GM19240 (cell line): ENCODE data around the gene LYSET.
"Not testable (repeated sequence)": the region's sequence is repeated elsewhere in the genome, so short reads cannot be mapped to it uniquely, and the experiment has no call there.

Experiments used
- DNase-seq: peaks from one replicate; pipeline ENCODE4 v3.0.0; 2011; ENCODE audit warnings: low spot score; ENCODE audit not compliant: insufficient read length

The LYSET gene, protein sequence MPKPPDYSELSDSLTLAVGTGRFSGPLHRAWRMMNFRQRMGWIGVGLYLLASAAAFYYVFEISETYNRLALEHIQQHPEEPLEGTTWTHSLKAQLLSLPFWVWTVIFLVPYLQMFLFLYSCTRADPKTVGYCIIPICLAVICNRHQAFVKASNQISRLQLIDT

DNA sequence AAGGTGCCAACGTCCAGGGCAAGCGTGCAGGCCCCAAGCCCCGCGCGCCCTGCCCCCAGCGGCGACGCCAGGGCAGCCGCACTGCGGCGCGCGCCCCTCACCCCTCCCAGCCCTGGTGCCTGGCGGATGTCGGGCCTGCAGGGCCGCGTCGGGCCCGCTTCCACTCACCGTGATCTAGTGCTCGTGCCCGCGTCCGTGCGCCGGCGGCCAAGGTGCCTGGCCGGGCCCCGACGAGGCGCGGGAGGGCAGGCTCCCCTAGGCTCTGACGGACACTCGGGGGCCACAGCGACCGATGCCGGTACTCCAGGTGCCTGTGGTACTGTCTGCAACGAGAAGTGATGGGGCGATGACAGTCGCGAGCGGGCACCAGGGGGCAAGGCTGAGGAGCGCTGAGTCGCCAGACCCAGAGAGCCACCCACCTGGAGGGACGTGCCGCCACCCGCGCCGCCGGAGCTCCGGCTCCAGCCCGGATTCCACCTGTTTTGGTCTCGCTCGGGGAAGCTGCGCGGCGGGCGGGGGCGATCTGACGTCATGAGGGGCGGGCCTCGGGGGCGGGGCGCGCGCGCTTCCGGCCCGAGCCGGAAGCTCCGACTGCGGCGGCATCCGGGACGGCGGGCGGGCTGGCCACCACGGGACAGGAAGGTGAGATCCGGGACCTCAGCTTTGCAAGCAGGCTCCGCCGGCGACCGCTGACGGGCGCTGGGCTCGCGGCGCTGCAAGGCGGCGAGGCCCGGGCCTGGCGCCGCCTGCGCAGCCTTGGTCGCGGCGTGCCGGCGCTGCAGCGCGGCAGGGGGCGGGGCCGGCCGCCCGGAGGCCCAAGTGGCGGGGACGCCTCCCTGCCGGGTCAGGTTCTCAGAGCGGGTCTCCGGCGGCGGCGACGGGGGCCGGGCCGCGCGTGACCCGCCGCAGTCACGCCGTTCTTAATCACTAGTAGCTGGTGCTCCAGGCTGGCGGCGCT is at the start of gene LYSET, which contains the start of gene MOAP1:
LYSET (plus strand) TSS at position 927 of the 958 bp plus-strand sequence. CDS start 89 bp downstream, outside the sequence.
MOAP1 (minus strand) TSS at position 507 of the 958 bp plus-strand sequence. CDS start 655 bp downstream, outside the sequence.
- DNase-seq, result peak; percentile 73

DNA sequence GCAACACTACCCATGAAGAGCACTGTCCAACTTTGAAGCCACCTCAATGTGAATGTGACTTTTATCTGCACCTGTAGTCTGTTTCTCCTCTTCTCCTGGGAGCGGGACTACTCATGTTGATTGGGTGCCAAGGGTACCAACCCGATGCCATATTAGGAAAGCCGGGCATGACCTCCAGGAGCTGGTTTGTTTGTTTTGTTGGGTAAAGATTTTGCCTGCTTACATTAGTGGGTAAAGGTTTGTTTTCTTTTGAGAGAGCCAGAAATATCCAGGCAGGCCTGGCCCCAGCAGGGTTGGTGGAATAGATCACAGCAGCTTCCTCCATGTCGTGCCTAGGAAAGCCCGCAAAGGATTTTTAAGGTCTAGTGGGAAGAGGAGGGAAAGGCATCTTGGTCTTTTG is 49.7 kb upstream of the LYSET start:
- DNase-seq, result no peak

DNA sequence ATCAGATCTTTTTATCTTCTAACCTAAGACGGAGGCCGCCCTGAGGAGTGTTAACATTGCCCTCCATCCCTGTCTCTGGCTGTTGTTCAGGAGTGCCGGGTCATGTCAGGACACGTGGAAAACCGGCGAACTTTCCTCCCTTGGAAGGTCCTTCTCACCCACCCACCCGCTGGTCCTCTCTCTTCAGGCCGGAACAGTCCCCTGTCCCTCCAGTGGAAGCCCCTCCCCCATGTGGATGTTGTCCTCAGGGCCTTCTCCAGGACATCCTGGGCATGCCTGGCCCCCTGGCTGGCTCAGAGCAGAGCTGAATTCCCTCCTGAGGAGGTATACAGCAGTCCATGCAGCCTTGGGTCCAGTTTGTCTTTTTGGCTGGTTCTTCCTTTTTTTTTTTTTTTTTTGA is 49.1 kb upstream of the LYSET start:
- no peak for DNase-seq

DNA sequence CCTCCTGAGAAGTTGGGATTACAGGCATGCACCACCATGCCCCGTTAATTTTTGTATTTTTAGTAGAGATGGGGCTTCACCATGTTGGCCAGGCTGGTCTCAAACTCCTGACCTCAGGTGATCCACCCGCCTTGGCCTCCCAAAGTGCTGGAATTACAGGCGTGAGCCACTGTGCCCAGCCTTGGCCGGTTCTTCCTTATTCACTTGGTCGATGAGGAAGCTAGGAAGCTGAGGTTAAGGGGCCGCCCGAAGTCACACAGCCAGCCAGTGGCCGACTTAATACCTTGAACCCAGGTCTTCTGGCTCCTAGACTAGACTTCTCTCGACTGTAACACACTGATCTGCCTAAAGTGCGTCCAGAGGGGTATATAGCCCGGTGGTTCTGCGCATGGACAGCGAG is 48.6 kb upstream of the LYSET start:
- not testable (repeated sequence) for DNase-seq

DNA sequence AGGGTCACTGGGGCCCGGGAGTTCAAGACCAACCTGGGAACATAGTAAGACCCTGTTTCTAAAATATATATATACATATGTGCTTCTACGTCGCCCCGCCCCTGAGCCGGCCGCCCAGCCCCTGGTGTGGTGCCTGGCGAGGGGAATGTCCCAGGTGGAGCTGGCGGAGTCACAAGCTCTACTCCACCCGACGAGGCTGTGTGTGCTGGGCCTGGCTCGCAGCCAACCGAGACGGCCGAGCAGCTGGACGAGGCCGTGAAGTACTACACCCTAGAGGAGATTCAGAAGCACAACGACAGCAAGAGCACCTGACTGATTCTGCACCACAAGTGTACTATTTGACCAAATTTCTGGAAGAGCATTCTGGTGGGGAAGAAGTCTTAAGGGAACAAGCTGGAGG is 47.3 kb upstream of the LYSET start:
- DNase-seq, result no peak

DNA sequence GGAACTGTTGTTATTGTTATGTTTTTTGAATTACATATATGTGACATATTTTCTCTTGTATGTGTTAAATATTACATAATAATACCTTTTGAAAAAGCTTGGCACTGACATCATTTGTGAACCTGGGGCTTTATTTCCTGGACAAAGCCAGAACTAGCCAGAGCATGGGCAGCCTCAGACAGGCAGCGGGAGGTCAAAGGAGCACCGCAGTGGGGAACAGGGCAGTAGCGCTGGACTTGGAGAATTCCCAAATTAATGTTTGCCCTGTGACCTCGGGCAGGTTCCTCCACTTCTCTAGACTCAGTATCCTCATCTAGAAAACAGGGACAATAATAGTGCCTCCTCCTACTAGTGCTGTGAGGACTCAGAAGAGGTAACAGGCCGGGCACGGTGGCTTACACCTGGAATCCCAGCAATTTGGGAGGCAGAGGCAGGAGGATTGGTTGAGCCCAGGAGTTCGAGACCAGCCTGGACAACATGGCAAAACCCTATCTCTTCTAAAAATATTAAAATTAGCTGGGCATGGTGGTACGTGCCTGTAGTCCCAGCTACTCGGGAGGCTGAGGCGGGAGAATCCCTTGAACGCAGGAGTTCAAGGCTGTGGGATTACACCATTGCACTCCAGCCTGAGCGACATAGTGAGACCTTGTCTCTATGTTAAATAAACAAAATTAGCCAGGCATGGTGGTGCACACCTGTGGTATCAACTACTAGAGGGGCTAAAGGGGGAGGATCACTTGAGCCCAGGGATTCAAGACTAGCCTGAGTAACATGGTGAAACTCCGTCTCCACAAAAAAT is 42.1 kb upstream of the LYSET start:
- no peak for DNase-seq

DNA sequence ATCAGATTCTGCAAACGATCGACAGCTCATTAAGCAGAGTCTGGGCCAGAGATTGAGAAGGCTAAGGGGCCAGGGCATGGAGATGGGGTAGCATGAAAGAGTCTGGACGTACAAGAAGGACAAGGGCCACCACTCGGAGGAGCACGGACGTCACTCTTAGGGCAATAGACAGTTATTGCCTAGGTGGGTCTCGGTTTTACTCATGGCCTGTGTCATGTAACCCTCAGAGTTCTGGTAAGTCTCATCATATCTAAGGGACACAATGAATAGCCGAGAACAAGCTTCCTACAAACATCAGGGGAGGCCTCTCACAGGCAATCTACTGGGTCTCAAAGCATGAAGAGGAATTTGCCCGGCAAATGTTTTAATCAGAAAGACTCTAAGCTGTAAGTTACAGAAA is 39.0 kb upstream of the LYSET start:
- peak; percentile 19 for DNase-seq

DNA sequence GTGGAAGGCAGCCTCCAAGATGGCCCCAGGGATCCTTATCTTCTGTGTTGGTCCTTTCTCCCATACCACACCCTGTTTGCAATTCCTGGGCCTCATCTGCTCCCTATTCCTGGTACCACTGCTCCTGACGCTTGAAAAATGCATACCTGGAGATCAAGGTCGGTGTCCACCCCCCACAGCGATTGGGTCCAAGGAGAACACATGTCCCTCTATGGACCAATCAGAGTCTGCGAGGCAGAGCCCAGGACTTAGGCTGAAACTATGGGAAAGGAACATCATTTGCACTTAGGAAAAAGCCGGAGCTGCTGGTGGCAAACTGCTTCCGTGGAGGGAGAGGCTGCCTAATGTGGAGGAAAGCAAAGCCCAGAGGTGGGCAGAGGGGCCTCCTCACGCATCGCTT is 36.1 kb upstream of the LYSET start:
- no peak for DNase-seq

DNA sequence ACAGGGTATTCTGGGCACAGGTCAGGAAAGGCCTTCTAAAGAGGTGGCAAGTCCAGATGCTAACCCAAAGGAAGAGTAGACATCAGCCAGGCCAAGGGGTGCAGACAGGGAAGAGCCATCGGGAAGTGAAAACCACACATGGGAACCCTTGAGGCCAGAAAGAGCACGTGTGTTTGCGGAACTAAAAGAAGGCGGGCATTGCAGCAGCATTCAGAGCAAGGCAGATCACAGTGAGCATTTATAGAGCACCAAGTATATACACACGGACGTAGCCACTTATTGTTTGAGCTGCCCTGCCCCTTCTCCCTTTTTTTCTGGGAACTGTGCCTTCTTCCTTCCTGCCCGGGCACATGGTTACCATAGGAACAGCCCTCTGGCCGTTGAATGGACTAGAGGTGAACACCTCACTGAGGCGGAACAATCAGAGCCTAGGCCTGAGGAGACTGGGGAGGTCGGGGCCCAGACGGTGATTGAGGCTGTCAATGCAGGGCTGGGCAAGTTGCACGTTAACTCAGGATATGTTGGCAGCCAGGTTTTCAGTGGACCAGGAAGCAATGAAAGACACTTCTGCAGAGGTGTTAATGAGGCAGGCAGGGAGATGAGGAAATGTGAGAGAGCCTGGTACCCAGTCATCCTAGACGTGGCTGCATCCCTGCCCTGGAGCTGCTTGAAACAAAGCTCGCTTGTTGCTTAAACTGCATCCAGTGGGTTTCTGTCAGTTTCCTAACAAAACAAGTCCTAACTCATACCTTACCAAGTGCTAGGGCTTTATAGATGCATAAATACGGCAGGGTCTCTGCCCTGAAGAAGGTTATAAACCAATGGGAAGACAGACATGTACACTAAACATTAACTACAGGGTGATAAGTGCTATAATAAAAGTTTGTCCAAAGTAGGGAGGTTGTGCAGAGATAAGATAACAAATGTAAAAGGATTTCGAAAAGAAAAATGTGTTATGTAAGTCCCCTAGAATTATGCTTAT is 34.6 kb upstream of the LYSET start:
- DNase-seq, result no peak

DNA sequence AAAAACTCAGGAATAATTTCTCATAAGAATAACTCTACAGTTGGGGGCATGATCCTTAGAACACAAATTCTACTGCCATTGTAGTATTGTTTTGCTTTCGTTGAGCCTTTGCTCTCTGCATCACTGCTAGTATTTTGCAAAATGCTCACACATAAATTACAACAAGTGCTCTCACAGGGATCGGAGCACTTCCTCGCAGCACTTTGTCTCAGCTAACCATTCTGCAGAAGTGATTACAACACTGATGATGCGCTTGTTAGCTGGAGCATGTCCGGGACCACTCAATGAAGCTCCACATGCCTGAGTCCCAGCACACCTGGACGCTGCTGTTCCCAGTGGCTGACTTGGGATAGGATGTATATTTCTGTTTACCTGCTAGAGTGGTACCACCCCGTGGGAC is 32.0 kb upstream of the LYSET start:
- DNase-seq, result no peak

DNA sequence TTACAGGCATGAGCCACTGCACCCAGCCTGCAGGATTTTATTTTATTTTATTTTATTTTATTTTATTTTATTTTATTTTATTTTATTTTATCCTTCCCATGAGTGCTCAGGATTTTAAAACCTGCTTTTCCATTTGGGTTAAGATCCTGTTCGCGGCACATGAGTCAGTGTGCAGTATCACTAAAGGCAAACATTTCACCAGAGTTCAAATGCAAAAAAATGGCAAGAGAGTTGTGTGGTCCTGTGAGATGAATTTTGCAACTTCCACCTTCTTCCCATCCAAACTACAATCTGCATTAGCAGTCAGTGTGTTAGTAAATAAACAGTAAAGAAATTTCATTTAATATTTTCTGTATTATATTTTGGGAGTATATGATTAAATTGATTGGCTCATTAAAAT is 29.4 kb upstream of the LYSET start:
- no peak for DNase-seq

DNA sequence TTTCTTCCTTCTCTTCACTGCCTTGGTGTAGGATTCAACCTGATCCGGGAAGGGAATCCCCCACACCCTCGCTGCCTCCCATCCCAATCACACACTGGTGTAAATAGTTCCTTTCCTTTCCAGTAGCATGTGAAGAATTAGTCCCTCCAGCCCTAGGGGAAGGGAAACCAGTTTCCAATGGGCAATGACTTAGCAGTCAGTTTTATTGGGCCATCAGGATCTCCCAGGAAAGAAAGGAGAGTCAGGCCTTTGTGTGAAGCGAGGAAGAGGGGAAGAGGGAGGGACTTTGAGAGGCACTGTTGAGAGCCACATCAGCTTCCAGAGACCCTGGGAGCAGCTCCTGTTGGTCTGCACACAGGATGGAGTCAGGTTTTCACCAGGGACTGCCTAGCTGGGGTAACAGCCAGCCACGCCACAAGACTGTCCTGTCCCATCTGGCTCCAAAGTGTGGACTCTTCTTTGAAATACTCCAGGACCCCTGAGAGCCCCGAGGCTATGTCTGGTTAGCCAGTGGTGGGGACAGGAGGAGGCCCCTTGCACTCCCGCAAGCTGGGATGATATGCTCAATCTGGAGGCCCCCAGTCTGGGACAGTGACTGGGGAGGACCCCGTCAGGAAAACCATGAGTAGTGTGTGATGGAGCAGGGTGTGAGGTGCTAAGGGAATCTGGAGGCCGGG is 28.3 kb upstream of the LYSET start:
- DNase-seq, result no peak

DNA sequence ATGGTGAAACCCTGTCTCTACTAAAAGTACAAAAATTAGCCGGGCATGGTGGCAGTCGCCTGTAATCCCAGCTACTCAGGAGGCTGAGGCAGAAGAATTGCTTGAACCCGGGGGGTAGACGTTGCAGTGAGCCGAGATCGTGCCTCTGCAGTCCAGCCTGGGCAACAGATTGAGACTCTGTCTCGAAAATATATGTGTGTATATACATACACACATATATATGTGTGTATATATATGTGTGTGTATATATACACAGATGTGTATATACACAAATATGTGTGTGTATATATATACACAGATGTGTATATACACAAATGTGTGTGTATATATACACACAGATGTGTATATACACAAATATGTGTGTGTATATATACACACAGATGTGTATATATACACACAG is 26.8 kb upstream of the LYSET start:
- not testable (repeated sequence) for DNase-seq

DNA sequence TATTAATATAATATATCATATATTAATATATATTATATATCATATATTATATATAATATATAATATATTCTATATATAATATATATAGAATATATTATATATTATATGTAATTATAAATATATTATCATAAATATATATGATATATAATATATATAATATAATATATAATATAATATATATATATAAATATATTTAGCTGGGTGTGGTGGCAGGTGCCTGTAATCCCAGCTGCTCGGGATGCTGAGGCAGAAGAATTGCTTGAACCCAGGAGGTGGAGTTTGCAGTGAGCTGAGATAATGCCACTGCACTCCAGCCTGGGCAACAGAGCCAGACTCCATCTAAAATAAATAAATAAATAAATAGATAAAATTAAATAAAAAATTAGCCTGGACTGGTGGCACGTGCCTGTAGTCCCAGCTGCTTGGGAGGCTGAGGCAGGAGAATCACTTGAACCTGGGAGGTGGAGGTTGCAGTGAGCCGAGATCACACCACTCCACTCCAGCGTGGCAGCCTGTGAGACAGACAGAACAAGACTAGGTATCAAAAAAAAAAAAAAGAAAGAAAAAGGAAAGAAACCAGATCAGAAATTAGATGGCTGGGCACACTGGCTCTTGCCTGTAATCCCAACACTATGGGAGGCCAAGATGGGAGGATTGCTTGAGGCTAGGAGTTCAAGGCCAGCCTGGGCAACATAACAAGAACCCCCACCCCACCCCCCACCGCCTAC is 25.3 kb upstream of the LYSET start:
- DNase-seq, result not testable (repeated sequence)

DNA sequence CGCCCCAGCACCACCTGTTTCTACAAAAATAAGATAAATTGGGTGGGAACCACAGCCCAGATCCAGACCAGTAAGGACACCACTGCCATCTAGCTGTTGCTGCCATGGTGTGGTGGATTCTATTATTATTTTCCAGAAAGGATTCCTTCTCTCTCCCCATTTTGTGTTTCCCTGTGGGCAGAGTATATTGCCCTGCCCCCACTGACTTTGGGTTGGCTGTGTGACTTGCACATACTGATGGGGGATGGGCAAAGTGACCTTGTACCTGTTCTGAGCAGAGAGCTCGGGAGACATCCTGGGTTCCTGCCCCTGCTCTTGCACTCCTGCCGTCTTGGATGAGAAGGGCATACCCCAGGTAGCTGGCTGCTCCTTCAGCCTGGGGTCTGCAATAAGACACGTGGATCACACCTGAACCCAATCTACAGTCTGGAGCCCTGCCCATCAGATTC is 24.7 kb upstream of the LYSET start:
- DNase-seq, result no peak

DNA sequence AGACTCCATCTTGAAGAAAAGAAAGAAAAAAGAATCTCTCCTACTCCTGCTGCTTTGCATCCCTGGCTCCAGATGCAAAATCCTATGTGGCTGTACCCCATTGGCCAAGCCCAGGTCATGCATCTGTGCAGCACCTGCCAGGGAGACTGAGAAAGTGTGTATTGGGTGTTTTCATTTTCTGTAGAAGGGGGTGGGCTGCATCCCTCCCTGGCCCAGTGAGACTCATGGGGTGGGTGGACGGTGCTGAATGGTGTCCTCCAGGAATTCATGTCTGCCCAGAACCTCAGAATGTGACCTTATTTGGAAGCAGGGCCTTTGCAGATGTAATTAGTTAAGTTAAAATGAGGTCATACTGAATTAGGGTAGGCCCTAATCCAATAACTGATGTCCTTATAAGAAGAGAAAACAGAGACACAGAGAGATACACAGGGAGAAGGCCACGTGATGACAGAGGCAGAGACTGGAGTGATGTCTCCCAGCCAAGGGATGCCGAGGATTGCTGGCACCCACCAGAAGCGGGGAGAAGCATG is 23.6 kb upstream of the LYSET start:
- no peak for DNase-seq

DNA sequence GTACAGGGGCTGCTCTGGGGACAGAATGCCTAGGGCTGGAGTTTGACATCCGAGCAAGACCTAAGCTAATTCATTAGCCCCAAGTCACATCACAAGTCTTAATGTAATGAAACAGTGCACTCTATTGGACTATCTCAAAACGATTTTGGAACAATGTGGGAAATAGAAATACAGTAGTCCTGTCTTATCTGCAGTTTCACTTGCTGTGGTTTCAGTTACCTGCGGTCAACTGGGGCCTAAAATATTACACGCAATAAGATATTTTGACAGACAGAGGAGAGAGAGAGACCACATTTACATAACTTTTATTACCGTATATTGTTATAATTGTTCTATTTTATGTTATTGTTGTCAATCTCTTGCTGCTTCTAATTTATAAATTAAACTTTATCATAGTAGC is 21.6 kb upstream of the LYSET start:
- no peak for DNase-seq

DNA sequence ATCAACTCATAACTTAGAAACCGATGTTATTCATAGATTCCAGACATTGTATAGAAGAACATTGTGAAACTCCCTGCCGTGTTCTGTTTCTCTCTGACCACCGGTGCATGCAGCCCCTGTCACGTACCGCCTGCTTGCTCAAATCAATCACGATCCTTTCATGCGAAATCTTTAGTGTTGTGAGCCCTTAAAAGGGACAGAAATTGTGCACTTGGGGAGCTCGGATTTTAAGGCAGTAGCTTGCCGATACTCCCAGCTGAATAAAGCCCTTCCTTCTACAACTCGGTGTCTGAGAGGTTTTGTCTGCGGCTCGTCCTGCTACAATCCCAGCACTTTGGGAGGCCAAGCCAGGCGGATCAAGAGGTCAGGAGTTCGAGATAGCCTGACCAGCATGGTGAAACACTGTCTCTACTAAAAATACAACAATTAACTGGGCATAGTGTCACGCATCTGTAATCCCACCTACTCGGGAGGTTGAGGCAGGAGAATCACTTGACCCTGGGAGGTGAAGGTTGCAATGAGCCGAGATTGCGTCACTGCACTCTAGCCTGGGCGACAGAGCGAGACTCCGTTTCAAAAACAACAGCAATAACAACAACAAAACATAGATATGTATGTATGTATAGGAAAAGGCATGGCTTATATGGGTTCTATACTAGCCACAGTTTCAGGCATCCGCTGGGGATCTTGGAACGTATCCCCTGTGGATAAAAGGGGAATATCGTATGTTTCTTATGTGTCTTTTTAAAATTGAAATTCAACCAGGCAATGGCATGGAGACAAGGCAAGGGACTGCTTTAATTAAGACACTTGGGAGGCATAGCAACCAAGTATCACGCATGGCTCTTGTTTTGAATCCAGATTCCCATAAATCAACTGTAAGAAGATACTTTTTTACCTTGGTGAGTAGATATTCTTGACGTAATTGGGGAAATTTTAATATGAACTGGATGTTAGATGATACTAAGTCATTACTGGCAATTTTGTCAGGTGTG is 19.5 kb upstream of the LYSET start:
- not testable (repeated sequence) for DNase-seq
